T-helper 17 cell (primary cell): ENCODE measurements around the gene UBAP2. TPM values are rescaled to one million over a fixed set of nuclear protein-coding genes. Genes with fewer than 3 reads are reported as not detected.

Source experiments
- ATAC-seq: fragments of 150-1000 bp; cut with Tn5 transposase; 2 replicates; pipeline ENCODE4 v1.10.0; 2021; ENCODE audit warnings: mild to moderate bottlenecking, moderate library complexity
- DNase-seq, 3 donors: peaks; one replicate each; pipeline versions ENCODE4 v3.0.0 to v3.0.0-alpha.2; 2020 to 2021
- H3K9me3 ChIP-seq: one replicate; pipeline ENCODE4 v1.7.0; 2013; ENCODE audit warnings: low read length, mild to moderate bottlenecking; ENCODE audit not compliant: control insufficient read depth, poor library complexity, severe bottlenecking
- H3K27ac Mint-ChIP-seq: one replicate; pipeline ENCODE4 v1.8.0; 2022; ENCODE audit warnings: mild to moderate bottlenecking, moderate library complexity, mixed read lengths
- H3K27me3 Mint-ChIP-seq: one replicate; pipeline ENCODE4 v1.8.0; 2022; ENCODE audit warnings: mixed read lengths
- H3K36me3 Mint-ChIP-seq: one replicate; pipeline ENCODE4 v1.8.0; 2022; ENCODE audit warnings: low read depth, mixed read lengths
- H3K4me1 Mint-ChIP-seq: one replicate; pipeline ENCODE4 v1.8.0; 2022; ENCODE audit warnings: mild to moderate bottlenecking, mixed read lengths
- H3K4me3 Mint-ChIP-seq: one replicate; pipeline ENCODE4 v1.8.0; 2022; ENCODE audit warnings: mild to moderate bottlenecking, moderate library complexity, mixed read lengths
- total RNA-seq, 4 donors: library from RNA in 2 of 4; stranded (reverse) in 2 of 4; gene quantifications; one replicate each; pipeline ENCODE4 v1.2.3 and lab custom pipeline; 2022 to 2026

The UBAP2 gene
- total RNA-seq, 2 donors from 2014 or later, result 33.9 to 37.3 TPM

- no peak overlapping the region for H3K4me3 Mint-ChIP-seq
- DNase-seq (no peak), ATAC-seq (no peak)
- peaks cover 3% of the 10 kb centered on the region for H3K36me3 Mint-ChIP-seq
- no peaks in the 10 kb centered on the region for H3K27me3 Mint-ChIP-seq
- peaks cover 15% of the 10 kb centered on the region for H3K4me1 Mint-ChIP-seq
- H3K27ac Mint-ChIP-seq, result peak overlapping the region; percentile 67
- no peaks in the 10 kb centered on the region for H3K9me3 ChIP-seq
These were observed 129.3 kb downstream of the UBAP2 start for GRCh38 chr9:33919276-33919897.

- Mint-ChIP-seq H3K4me3 (no peak overlapping the region), H3K4me1 (peaks cover 15% of the 10 kb centered on the region), H3K36me3 (peaks cover 3% of the 10 kb centered on the region), H3K27ac (no peak overlapping the region), H3K27me3 (no peaks in the 10 kb centered on the region)
- no peaks in the 10 kb centered on the region for H3K9me3 ChIP-seq
- ATAC-seq, result no peak
- DNase-seq, result no peak
These were observed 131.7 kb downstream of the UBAP2 start for GRCh38 chr9:33917036-33917435.

GRCh38 chr9:33914887-33915628 is 133.6 kb downstream of the UBAP2 start:
- Mint-ChIP-seq H3K4me1 (peaks cover 13% of the 10 kb centered on the region), H3K27me3 (no peaks in the 10 kb centered on the region), H3K4me3 (no peak overlapping the region), H3K27ac (peak overlapping the region; percentile 87), H3K36me3 (peaks cover 3% of the 10 kb centered on the region)
- H3K9me3 ChIP-seq, result no peaks in the 10 kb centered on the region
- no peak for ATAC-seq
- no peak for DNase-seq

GRCh38 chr9:33913541-33913940 is 135.1 kb downstream of the UBAP2 start:
- H3K36me3 Mint-ChIP-seq, result peaks cover 3% of the 10 kb centered on the region
- no peaks in the 10 kb centered on the region for H3K9me3 ChIP-seq
- H3K4me1 Mint-ChIP-seq, result peaks cover 11% of the 10 kb centered on the region
- H3K27ac Mint-ChIP-seq, result peak overlapping the region; percentile 87
- no peak for DNase-seq
- no peaks in the 10 kb centered on the region for H3K27me3 Mint-ChIP-seq
- ATAC-seq, result no peak
- no peak overlapping the region for H3K4me3 Mint-ChIP-seq

GRCh38 chr9:33908749-33909148 is 139.9 kb downstream of the UBAP2 start:
- DNase-seq, result no peak
- ATAC-seq, result no peak
- Mint-ChIP-seq H3K27ac (no peak overlapping the region), H3K36me3 (peaks cover 3% of the 10 kb centered on the region), H3K4me1 (peaks cover 19% of the 10 kb centered on the region), H3K27me3 (no peaks in the 10 kb centered on the region), H3K4me3 (no peak overlapping the region)
- no peaks in the 10 kb centered on the region for H3K9me3 ChIP-seq

GRCh38 chr9:33908114-33908513 is 140.6 kb downstream of the UBAP2 start:
- Mint-ChIP-seq H3K36me3 (peaks cover 3% of the 10 kb centered on the region), H3K27ac (peak overlapping the region; percentile 21), H3K4me1 (peaks cover 19% of the 10 kb centered on the region), H3K4me3 (no peak overlapping the region), H3K27me3 (no peaks in the 10 kb centered on the region)
- ATAC-seq (no peak), DNase-seq (no peak)
- H3K9me3 ChIP-seq, result no peaks in the 10 kb centered on the region

- peaks cover 3% of the 10 kb centered on the region for H3K36me3 Mint-ChIP-seq
- no peaks in the 10 kb centered on the region for H3K9me3 ChIP-seq
- no peak for ATAC-seq
- no peak for DNase-seq
- no peak overlapping the region for H3K4me3 Mint-ChIP-seq
- H3K4me1 Mint-ChIP-seq, result peaks cover 19% of the 10 kb centered on the region
- no peak overlapping the region for H3K27ac Mint-ChIP-seq
- H3K27me3 Mint-ChIP-seq, result no peaks in the 10 kb centered on the region
These were observed 141.3 kb downstream of the UBAP2 start for GRCh38 chr9:33907347-33907746.

GRCh38 chr9:33906769-33907168 is 141.9 kb downstream of the UBAP2 start:
- Mint-ChIP-seq H3K4me1 (peaks cover 19% of the 10 kb centered on the region), H3K36me3 (peaks cover 3% of the 10 kb centered on the region), H3K27ac (no peak overlapping the region), H3K27me3 (no peaks in the 10 kb centered on the region), H3K4me3 (no peak overlapping the region)
- ATAC-seq, result no peak
- DNase-seq, result no peak
- H3K9me3 ChIP-seq, result no peaks in the 10 kb centered on the region

GRCh38 chr9:33905137-33905536 is 143.6 kb downstream of the UBAP2 start:
- ATAC-seq, result no peak
- Mint-ChIP-seq H3K27me3 (no peaks in the 10 kb centered on the region), H3K4me1 (peaks cover 21% of the 10 kb centered on the region), H3K4me3 (no peak overlapping the region), H3K36me3 (peaks cover 5% of the 10 kb centered on the region), H3K27ac (no peak overlapping the region)
- DNase-seq, result no peak
- H3K9me3 ChIP-seq, result no peaks in the 10 kb centered on the region

GRCh38 chr9:33903157-33903780 is 145.4 kb downstream of the UBAP2 start:
- Mint-ChIP-seq H3K27me3 (no peaks in the 10 kb centered on the region), H3K4me3 (no peak overlapping the region), H3K36me3 (peaks cover 5% of the 10 kb centered on the region), H3K27ac (no peak overlapping the region), H3K4me1 (peaks cover 21% of the 10 kb centered on the region)
- no peaks in the 10 kb centered on the region for H3K9me3 ChIP-seq
- DNase-seq, result no peak
- ATAC-seq, result no peak

- H3K27me3 Mint-ChIP-seq, result no peaks in the 10 kb centered on the region
- H3K27ac Mint-ChIP-seq, result no peak overlapping the region
- ATAC-seq (no peak), DNase-seq (no peak)
- H3K9me3 ChIP-seq, result no peaks in the 10 kb centered on the region
- H3K36me3 Mint-ChIP-seq, result peaks cover 2% of the 10 kb centered on the region
- H3K4me3 Mint-ChIP-seq, result no peak overlapping the region
- peaks cover 14% of the 10 kb centered on the region for H3K4me1 Mint-ChIP-seq
These were observed 154.4 kb downstream of the UBAP2 start for GRCh38 chr9:33894316-33894715.

GRCh38 chr9:33893861-33894260 is 154.8 kb downstream of the UBAP2 start:
- ATAC-seq (no peak), DNase-seq (no peak)
- Mint-ChIP-seq H3K4me3 (no peak overlapping the region), H3K27me3 (no peaks in the 10 kb centered on the region), H3K4me1 (peaks cover 14% of the 10 kb centered on the region), H3K36me3 (peaks cover 2% of the 10 kb centered on the region), H3K27ac (no peak overlapping the region)
- H3K9me3 ChIP-seq, result no peaks in the 10 kb centered on the region

GRCh38 chr9:33885948-33886347 is 162.7 kb downstream of the UBAP2 start:
- Mint-ChIP-seq H3K27ac (no peak overlapping the region), H3K36me3 (no peaks in the 10 kb centered on the region), H3K27me3 (no peaks in the 10 kb centered on the region)

More at GRCh38 chr9:33885948-33886347, 162.7 kb downstream of the UBAP2 start:
- ATAC-seq (no peak), DNase-seq (no peak)
- no peaks in the 10 kb centered on the region for H3K9me3 ChIP-seq
- H3K4me3 Mint-ChIP-seq, result no peak overlapping the region
- peaks cover 28% of the 10 kb centered on the region for H3K4me1 Mint-ChIP-seq
